ENCODE measurements around the gene KIF21A. TPM values are rescaled to one million over a fixed set of nuclear protein-coding genes. Genes with fewer than 3 reads are reported as not detected.

KIF21A gene
- total RNA-seq, 3 donors from 2014 or later (not counting 1 experiment from before 2014, with no cell fraction given): 11.5 to 31.6 (median 18.0) TPM

DNA sequence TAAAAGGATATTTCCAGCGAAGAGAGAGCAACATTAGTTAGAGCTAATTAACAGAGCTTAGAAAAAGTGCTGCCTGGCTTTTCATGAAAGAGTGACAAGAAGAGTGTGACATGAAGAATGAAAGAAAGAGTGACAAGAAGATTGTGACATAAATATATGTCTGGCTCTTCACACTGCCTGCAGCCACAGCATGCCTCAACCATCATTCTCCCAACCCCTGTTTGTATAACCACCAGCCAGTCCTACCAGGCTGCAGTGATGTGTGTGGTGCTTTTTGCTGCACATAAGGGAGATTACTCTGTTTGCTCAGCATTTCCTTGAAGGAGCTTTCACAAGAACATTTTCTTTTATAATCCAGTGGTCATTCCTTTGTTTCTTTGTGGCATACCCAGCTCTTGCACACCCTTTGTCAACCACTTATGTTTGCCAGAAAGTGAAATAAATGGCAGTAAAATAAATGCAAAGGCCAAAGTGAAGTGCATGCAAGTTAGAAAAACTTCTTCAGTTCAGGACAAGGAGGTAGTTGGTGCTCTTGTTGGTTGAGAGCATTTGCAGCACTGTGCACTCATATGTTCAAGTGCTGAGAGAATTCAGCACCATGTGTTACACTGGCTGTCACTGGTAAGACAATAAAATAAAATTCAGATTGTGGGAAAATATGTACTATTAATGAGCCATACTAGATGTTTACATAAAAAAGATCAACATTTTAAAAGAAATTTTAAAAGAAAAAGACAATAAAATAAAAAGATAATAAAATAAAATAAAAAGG is 50.6 kb downstream of the KIF21A start:
- ATAC-seq (no peak), DNase-seq (no peak)
- Mint-ChIP-seq H3K27me3 (ENCODE audit: low read depth in 2 of 2) (no peaks in the 10 kb centered on the region), H3K4me3 (no peak overlapping the region), H3K4me1 (peaks cover 7 to 8% of the 10 kb centered on the region in 2 donors), H3K27ac (no peak overlapping the region), H3K9me3 (no peaks in the 10 kb centered on the region), H3K36me3 (no peaks in the 10 kb centered on the region)
- Histone ChIP-seq H3K27ac (ENCODE audit: low read length) (no peak overlapping the region), H3K9me3 (ENCODE audit: control insufficient read depth, insufficient read depth, low read length) (no peaks in the 10 kb centered on the region), H3K36me3 (ENCODE audit: control insufficient read depth, insufficient read depth, low read length) (no peaks in the 10 kb centered on the region), H3K4me3 (ENCODE audit: low read length) (no peak overlapping the region), H3K4me1 (ENCODE audit: control insufficient read depth, insufficient read depth, low read length) (no peaks in the 10 kb centered on the region), H3K27me3 (ENCODE audit: control insufficient read depth, insufficient read depth, low read length) (no peaks in the 10 kb centered on the region)
- TF ChIP-seq, protein P1, sequence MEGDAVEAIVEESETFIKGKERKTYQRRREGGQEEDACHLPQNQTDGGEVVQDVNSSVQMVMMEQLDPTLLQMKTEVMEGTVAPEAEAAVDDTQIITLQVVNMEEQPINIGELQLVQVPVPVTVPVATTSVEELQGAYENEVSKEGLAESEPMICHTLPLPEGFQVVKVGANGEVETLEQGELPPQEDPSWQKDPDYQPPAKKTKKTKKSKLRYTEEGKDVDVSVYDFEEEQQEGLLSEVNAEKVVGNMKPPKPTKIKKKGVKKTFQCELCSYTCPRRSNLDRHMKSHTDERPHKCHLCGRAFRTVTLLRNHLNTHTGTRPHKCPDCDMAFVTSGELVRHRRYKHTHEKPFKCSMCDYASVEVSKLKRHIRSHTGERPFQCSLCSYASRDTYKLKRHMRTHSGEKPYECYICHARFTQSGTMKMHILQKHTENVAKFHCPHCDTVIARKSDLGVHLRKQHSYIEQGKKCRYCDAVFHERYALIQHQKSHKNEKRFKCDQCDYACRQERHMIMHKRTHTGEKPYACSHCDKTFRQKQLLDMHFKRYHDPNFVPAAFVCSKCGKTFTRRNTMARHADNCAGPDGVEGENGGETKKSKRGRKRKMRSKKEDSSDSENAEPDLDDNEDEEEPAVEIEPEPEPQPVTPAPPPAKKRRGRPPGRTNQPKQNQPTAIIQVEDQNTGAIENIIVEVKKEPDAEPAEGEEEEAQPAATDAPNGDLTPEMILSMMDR (IDR thresholded peaks at IDR 0.05): no peak
- WGBS (ENCODE audit: insufficient coverage): 96% methylated on average over 1 of the region's 1 CpG
- intact Hi-C loops (cut with micrococcal nuclease): no loop called here

DNA sequence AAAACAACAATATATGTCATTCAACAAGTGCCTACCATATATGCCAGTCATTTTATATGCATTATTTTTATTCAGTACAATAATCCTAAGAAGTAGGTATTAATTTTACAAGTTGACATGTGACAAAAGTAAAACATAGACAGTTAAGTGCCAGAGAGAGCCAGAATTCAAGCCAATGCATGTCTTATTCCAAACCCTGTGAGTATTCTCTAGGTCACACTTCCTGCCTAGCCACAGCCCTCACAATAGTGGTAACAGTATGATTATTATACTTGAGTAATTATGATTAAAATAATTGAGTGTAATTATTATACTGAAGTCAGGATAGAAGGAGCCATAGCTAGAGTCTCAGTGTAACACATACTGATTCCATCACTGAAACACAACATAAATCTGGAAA is 52.2 kb downstream of the KIF21A start:
- Histone ChIP-seq H3K36me3 (ENCODE audit: control insufficient read depth, insufficient read depth, low read length) (no peaks in the 10 kb centered on the region), H3K27me3 (ENCODE audit: control insufficient read depth, insufficient read depth, low read length) (no peaks in the 10 kb centered on the region), H3K4me3 (ENCODE audit: low read length) (no peak overlapping the region), H3K4me1 (ENCODE audit: control insufficient read depth, insufficient read depth, low read length) (no peaks in the 10 kb centered on the region), H3K27ac (ENCODE audit: low read length) (no peak overlapping the region), H3K9me3 (ENCODE audit: control insufficient read depth, insufficient read depth, low read length) (no peaks in the 10 kb centered on the region)
- no peaks in the 10 kb centered on the region for H3K27me3 Mint-ChIP-seq (ENCODE audit: low read depth in 2 of 2)
- H3K4me3 Mint-ChIP-seq: no peak overlapping the region
- intact Hi-C loops (cut with micrococcal nuclease): no loop called here
- TF ChIP-seq, protein P1 (IDR thresholded peaks at IDR 0.05): no peak
- no peaks in the 10 kb centered on the region for H3K9me3 Mint-ChIP-seq
- H3K36me3 Mint-ChIP-seq: no peaks in the 10 kb centered on the region
- peaks cover 7 to 8% of the 10 kb centered on the region in 2 donors for H3K4me1 Mint-ChIP-seq
- ATAC-seq (no peak), DNase-seq (no peak)
- H3K27ac Mint-ChIP-seq: no peak overlapping the region

- no peak for ATAC-seq
- WGBS (ENCODE audit: insufficient coverage): 94% methylated on average over 2 of the region's 2 CpGs
- Histone ChIP-seq H3K36me3 (ENCODE audit: control insufficient read depth, insufficient read depth, low read length) (no peaks in the 10 kb centered on the region), H3K27me3 (ENCODE audit: control insufficient read depth, insufficient read depth, low read length) (no peaks in the 10 kb centered on the region), H3K9me3 (ENCODE audit: control insufficient read depth, insufficient read depth, low read length) (no peaks in the 10 kb centered on the region), H3K4me1 (ENCODE audit: control insufficient read depth, insufficient read depth, low read length) (no peaks in the 10 kb centered on the region), H3K27ac (ENCODE audit: low read length) (no peak overlapping the region), H3K4me3 (ENCODE audit: low read length) (no peak overlapping the region)
- DNase-seq: no peak
- no peak overlapping the region for H3K4me3 Mint-ChIP-seq
- H3K27ac Mint-ChIP-seq: no peak overlapping the region
- no peaks in the 10 kb centered on the region for H3K9me3 Mint-ChIP-seq
- intact Hi-C loops (cut with micrococcal nuclease): no loop called here
- H3K27me3 Mint-ChIP-seq (ENCODE audit: low read depth in 2 of 2): no peaks in the 10 kb centered on the region
- no peaks in the 10 kb centered on the region for H3K36me3 Mint-ChIP-seq
- TF ChIP-seq, protein P1 (IDR thresholded peaks at IDR 0.05): no peak
- H3K4me1 Mint-ChIP-seq: peaks cover 7 to 8% of the 10 kb centered on the region in 2 donors
Observed at GRCh38 chr12:39389399-39390150, 53.3 kb downstream of the KIF21A start.
